ENCODE measurements around the gene SCAANT1. TPM values are rescaled to one million over a fixed set of nuclear protein-coding genes. Genes with fewer than 3 reads are reported as not detected.

Gene SCAANT1
- total RNA-seq, 2 donors from 2014 or later, result not detected

- Histone ChIP-seq H3K9ac (ENCODE audit: extremely low read depth, low read length, poor library complexity, severe bottlenecking) (no peak overlapping the region), H3K36me3 (ENCODE audit: control insufficient read depth, insufficient read depth, low read length) (peaks cover 15% of the 10 kb centered on the region), H3K27me3 (ENCODE audit: control insufficient read depth, insufficient read depth, low read length, poor library complexity, severe bottlenecking) (no peaks in the 10 kb centered on the region), H3K4me3 (ENCODE audit: low read length) (no peak overlapping the region), H3K9me3 (ENCODE audit: control insufficient read depth, low read length) (no peaks in the 10 kb centered on the region), H3K27ac (ENCODE audit: low read depth, low read length) (no peak overlapping the region), H3K4me1 (ENCODE audit: control insufficient read depth, insufficient read depth, low read length) (peaks cover 18% of the 10 kb centered on the region)
- 93 to 100% methylated on average over 2 to 3 of the region's 3 CpGs for WGBS, 2 experiments (ENCODE audit: insufficient coverage in 1 of 2, insufficient read length in 1 of 2)
- no peaks in the 10 kb centered on the region for H3K9me3 Mint-ChIP-seq
- H3K27me3 Mint-ChIP-seq (ENCODE audit: insufficient read depth), result no peaks in the 10 kb centered on the region
- H3K36me3 Mint-ChIP-seq (ENCODE audit: low read depth), result peaks cover 3% of the 10 kb centered on the region
- no peak for DNase-seq
- no peak overlapping the region for H3K4me3 Mint-ChIP-seq
- TF ChIP-seq, protein P1, sequence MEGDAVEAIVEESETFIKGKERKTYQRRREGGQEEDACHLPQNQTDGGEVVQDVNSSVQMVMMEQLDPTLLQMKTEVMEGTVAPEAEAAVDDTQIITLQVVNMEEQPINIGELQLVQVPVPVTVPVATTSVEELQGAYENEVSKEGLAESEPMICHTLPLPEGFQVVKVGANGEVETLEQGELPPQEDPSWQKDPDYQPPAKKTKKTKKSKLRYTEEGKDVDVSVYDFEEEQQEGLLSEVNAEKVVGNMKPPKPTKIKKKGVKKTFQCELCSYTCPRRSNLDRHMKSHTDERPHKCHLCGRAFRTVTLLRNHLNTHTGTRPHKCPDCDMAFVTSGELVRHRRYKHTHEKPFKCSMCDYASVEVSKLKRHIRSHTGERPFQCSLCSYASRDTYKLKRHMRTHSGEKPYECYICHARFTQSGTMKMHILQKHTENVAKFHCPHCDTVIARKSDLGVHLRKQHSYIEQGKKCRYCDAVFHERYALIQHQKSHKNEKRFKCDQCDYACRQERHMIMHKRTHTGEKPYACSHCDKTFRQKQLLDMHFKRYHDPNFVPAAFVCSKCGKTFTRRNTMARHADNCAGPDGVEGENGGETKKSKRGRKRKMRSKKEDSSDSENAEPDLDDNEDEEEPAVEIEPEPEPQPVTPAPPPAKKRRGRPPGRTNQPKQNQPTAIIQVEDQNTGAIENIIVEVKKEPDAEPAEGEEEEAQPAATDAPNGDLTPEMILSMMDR (conservative IDR thresholded peaks at IDR 0.05), result no peak
- H3K4me1 Mint-ChIP-seq, result peaks cover 60% of the 10 kb centered on the region
- H3K27ac Mint-ChIP-seq, result no peak overlapping the region
Observed at GRCh38 chr3:63959146-63959545, 47.0 kb upstream of the SCAANT1 start.

DNA sequence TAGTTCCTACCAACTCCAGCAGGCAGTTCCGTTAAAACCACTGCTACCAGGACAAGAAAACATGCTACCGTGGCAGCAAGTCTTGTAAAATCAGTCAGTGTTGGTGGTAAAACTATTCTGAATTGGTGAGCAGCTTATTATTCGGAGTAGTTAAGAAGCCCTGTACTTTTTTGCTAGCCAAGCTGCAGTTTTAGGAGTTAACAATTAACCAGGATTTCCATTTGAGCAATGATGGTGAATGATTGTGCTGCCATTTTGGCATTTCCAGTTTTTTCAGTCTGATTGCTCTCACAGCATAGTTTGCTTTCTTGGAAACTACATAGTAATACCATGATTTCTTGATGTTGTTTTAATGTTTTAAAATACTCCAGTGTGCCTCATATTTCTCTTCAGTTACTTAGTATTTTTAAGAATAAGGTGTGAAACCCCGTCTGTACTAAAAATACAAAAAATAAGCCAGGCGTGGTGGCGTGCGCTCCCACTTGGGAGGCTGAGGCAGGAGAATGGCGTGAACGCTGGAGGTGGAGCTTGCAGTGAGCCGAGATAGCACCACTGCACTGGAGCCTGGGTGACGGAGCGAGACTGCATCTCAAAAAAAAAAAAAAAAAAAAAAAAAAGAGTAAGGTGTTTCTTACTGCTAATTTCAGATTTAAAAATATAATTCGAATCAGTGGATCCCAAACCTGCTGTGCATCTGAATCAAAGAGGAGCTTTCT, 43.8 kb upstream of the SCAANT1 start:
- Histone ChIP-seq H3K4me3 (ENCODE audit: low read length) (peak overlapping the region; percentile 58), H3K4me1 (ENCODE audit: control insufficient read depth, insufficient read depth, low read length) (peaks cover 12% of the 10 kb centered on the region), H3K9ac (ENCODE audit: extremely low read depth, low read length, poor library complexity, severe bottlenecking) (no peak overlapping the region), H3K9me3 (ENCODE audit: control insufficient read depth, low read length) (no peaks in the 10 kb centered on the region), H3K27me3 (ENCODE audit: control insufficient read depth, insufficient read depth, low read length, poor library complexity, severe bottlenecking) (peaks cover 10% of the 10 kb centered on the region), H3K36me3 (ENCODE audit: control insufficient read depth, insufficient read depth, low read length) (peaks cover 34% of the 10 kb centered on the region), H3K27ac (ENCODE audit: low read depth, low read length) (no peak overlapping the region)
- H3K4me1 Mint-ChIP-seq, result peaks cover 61% of the 10 kb centered on the region
- no peak for DNase-seq
- peaks cover 11% of the 10 kb centered on the region for H3K36me3 Mint-ChIP-seq (ENCODE audit: low read depth)
- no peak overlapping the region for H3K27ac Mint-ChIP-seq
- H3K27me3 Mint-ChIP-seq (ENCODE audit: insufficient read depth), result no peaks in the 10 kb centered on the region
- peak overlapping the region; percentile 21 for H3K4me3 Mint-ChIP-seq
- TF ChIP-seq, protein P1 (conservative IDR thresholded peaks at IDR 0.05), result no peak
- 91 to 94% methylated on average over 9 to 13 of the region's 13 CpGs for WGBS, 2 experiments (ENCODE audit: insufficient coverage in 1 of 2, insufficient read length in 1 of 2)
- H3K9me3 Mint-ChIP-seq, result no peaks in the 10 kb centered on the region

DNA sequence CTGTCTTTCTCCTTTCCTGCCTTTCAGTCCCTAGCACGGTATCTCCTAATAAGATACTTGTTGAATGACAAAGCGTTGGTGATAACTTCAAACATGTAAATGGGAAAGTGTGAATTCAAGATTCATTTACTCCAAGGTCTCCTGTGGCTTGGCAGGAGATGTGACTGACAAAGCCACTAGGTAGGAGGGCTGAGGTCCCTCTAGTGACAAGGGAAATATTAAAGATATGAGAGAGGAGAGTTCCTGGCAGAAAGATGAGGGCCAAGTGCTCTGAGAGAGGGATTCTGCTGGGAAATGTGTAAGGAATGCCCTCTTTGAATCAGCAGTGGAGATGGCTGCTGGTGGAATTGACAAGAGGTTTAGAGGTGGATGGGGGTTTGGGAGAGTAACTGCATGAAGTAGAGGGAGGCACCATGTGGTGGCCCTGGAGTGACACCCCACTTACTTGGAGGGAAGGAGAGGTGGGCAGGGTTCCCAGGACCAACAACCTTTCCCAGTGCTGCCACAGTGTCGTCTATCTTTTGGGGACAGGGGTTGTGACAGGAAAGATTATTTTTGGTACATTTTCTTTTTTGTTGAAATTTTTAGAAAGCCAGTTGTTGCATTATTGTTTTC, 43.0 kb upstream of the SCAANT1 start:
- H3K9me3 Mint-ChIP-seq, result no peaks in the 10 kb centered on the region
- H3K4me1 Mint-ChIP-seq, result peaks cover 59% of the 10 kb centered on the region
- H3K36me3 ChIP-seq (ENCODE audit: control insufficient read depth, insufficient read depth, low read length), result peaks cover 36% of the 10 kb centered on the region
- TF ChIP-seq, protein P1 (conservative IDR thresholded peaks at IDR 0.05), result no peak
- H3K4me3 ChIP-seq (ENCODE audit: low read length), result no peak overlapping the region
- H3K27me3 ChIP-seq (ENCODE audit: control insufficient read depth, insufficient read depth, low read length, poor library complexity, severe bottlenecking), result peaks cover 10% of the 10 kb centered on the region
- no peaks in the 10 kb centered on the region for H3K9me3 ChIP-seq (ENCODE audit: control insufficient read depth, low read length)
- peak overlapping the region; percentile 35 for H3K27ac Mint-ChIP-seq
- H3K4me3 Mint-ChIP-seq, result peak overlapping the region; percentile 21
- DNase-seq, result peak; percentile 69
- H3K27me3 Mint-ChIP-seq (ENCODE audit: insufficient read depth), result no peaks in the 10 kb centered on the region
- H3K4me1 ChIP-seq (ENCODE audit: control insufficient read depth, insufficient read depth, low read length), result peaks cover 12% of the 10 kb centered on the region
- no peak overlapping the region for H3K27ac ChIP-seq (ENCODE audit: low read depth, low read length)
- H3K36me3 Mint-ChIP-seq (ENCODE audit: low read depth), result peaks cover 11% of the 10 kb centered on the region
- H3K9ac ChIP-seq (ENCODE audit: extremely low read depth, low read length, poor library complexity, severe bottlenecking), result no peak overlapping the region
- WGBS, 2 experiments (ENCODE audit: insufficient coverage in 1 of 2, insufficient read length in 1 of 2), result 31 to 38% methylated on average over 1 to 3 of the region's 3 CpGs

Measured in endodermal cell (in vitro differentiated cells).